Fibroblast of villous mesenchyme (primary cell): ENCODE measurements around the gene IL17REL. TPM values are rescaled to one million over a fixed set of nuclear protein-coding genes. Genes with fewer than 3 reads are reported as not detected.

ENCODE experiments used
- DNase-seq: peaks from one replicate; pipeline ENCODE4 v3.0.0-alpha.2; 2010; ENCODE audit warnings: low read depth
- H3K4me3 ChIP-seq: 2 replicates; pipeline ENCODE4 v1.5.1; 2011; ENCODE audit warnings: low read depth, mild to moderate bottlenecking, low read length
- CTCF ChIP-seq: IDR thresholded peaks from 2 replicates; pipeline ENCODE4 v1.5.1; 2012; ENCODE audit warnings: low read depth, mild to moderate bottlenecking, low read length; ENCODE audit not compliant: insufficient read depth
- total RNA-seq: library from RNA; depleted of rRNA; stranded (reverse); fragments of >200 nt; gene quantifications from 2 replicates; pipeline ENCODE4 v1.2.3, GENCODE V29; 2012

Gene IL17REL
- total RNA-seq, 1 donor, result not detected

- peak overlapping the region; percentile 57 for H3K4me3 ChIP-seq
- no peak for DNase-seq
- no peak for TF ChIP-seq CTCF
These were observed 52.8 kb downstream of the IL17REL start for GRCh38 chr22:49959782-49960158.

GRCh38 chr22:49958931-49959781 lies 53.4 kb downstream of the IL17REL start:
- no peak for DNase-seq
- TF ChIP-seq CTCF, result no peak

GRCh38 chr22:49958366-49958921 lies 54.1 kb downstream of the IL17REL start:
- no peak for DNase-seq
- no peak overlapping the region for H3K4me3 ChIP-seq
- no peak for TF ChIP-seq CTCF

More at GRCh38 chr22:49958931-49959781, 53.4 kb downstream of the IL17REL start:
- H3K4me3 ChIP-seq, result peak overlapping the region; percentile 57

- H3K4me3 ChIP-seq, result no peak overlapping the region
- no peak for DNase-seq
- TF ChIP-seq CTCF, result no peak
These were observed 54.7 kb downstream of the IL17REL start for GRCh38 chr22:49957826-49958365.

GRCh38 chr22:49956914-49957825 lies 55.4 kb downstream of the IL17REL start:
- TF ChIP-seq CTCF, result no peak
- DNase-seq, result no peak

GRCh38 chr22:49956418-49956770 lies 56.2 kb downstream of the IL17REL start:
- H3K4me3 ChIP-seq, result no peak overlapping the region
- DNase-seq, result no peak
- TF ChIP-seq CTCF, result no peak

More at GRCh38 chr22:49956914-49957825, 55.4 kb downstream of the IL17REL start:
- H3K4me3 ChIP-seq, result no peak overlapping the region
